NCI-H526 (cell line): ENCODE results near the gene PSD2.

Experiments used
- DNase-seq, 2 experiments: peaks; one replicate each; lab custom pipeline; 2025; lab: John Stamatoyannopoulos, UW

Gene PSD2

DNA sequence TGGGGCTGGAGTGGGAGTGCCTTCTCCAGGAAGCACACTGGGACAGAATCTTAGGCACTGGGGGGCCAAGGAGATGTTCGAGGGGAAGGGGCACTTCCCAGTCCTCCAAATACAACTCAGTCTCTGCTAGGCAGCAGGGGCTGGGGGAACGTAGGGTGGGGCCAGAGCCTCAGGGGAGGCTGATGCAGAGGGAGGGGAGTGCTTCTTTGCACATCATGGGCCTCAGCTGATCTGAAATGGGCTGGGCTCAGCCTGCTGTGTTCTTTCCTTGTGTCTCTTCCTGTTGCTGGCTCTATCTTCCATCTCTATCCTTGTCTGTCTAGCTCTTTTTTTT, 15.6 kb downstream of the PSD2 start:
- DNase-seq = no peak

- DNase-seq = no peak
Observed at GRCh38 chr5:139812323-139812722, 16.7 kb downstream of the PSD2 start.

GRCh38 chr5:139812836-139813805, 17.5 kb downstream of the PSD2 start:
- no peak for DNase-seq

DNA sequence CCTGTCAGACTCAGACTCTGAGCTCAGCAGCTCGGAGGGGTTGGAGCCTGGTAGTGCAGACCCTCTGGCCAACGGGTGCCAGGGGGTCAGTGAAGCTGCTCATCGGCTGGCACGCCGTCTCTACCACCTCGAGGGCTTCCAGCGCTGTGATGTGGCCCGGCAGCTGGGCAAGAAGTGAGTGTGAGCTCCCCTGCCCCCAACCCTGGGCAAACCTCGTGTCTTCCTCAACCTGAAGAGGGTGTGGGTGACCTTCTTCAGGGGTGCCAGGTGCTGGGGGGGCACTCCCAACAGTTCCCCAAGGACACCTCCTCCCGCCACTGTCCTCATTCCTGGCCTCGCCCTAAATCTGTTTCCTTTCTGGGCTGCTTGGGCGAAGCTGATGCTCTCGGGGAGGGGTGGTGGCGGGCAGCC, 18.6 kb downstream of the PSD2 start:
- DNase-seq = no peak

DNA sequence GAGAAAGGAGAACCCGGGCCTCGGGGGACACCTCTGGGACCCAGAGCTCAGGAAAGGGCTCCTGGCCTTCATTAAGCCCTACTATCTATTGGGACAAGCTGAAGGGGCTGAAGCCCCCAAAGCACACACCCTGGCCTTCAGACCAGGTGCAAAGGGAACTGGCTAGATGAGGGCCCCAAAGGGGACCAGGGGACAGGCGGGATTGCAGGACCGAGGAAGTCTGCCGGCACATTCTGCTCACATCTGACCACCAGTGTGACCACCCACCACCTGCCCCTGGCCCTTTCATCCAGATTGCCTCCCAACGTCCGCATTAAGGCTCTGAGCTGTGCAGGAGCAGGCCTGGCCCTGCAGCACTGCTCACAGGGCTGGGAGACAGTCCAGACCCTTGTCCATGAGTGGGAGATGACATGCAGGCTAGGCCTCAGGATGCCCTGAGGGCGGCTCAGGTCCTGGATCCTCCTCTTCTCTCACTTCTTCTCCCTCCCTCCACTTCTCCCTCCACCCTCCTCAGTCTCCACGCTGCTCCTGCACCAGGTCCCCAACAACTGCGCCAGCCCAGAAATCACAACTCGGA, 19.2 kb downstream of the PSD2 start:
- DNase-seq = no peak

DNA sequence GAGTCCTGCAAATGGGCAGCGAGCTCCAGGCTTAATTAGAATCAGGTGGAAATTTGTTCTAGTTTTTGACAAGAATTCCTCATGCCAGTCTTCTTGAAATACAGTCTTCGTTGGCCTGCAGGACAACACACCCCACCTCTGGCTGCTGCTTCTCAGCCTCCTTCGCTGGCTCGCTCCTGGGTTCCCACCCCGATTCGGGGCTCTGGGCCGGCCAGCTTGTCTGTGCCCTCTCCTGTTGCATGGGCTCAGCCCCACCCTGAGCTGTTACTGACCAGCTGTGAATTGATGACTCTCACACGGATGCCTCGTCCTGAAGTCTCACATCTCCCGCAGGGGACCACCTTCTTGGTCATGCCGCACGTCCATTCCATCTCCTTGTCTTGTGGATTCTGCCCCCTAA, 21.0 kb downstream of the PSD2 start:
- DNase-seq = no peak

GRCh38 chr5:139817362-139817761, 21.8 kb downstream of the PSD2 start:
- DNase-seq = no peak

- no peak for DNase-seq
Observed at GRCh38 chr5:139817970-139818369, 22.4 kb downstream of the PSD2 start.

GRCh38 chr5:139820130-139820529, 24.5 kb downstream of the PSD2 start:
- no peak for DNase-seq

GRCh38 chr5:139820606-139821005, 25.0 kb downstream of the PSD2 start:
- no peak for DNase-seq

- DNase-seq = no peak
Observed at GRCh38 chr5:139821806-139822552, 26.4 kb downstream of the PSD2 start.

- DNase-seq = peak in 1 of 2 experiments; percentile 29
Observed at GRCh38 chr5:139822553-139823425, 27.2 kb downstream of the PSD2 start.

GRCh38 chr5:139823757-139824355, 28.2 kb downstream of the PSD2 start:
- no peak for DNase-seq

DNA sequence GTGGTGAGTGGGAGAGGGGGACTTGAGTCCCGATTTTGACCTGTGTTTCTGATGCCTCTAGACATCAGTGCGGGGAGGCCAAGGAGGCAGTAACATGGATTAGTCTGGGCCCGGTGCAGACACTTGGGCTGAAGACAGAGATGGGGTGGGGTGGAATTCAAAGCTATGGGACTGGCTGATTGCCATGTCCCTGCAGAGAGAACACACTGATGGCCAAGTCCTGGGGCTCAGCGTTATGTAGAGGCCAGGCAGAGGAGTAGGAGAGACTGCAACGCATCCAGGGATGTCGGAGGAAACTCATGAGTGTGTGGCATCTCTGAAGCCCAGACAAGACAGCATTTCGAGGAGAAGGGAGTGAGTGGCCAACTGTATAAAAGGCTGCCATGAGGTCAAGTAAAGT, 30.1 kb downstream of the PSD2 start:
- DNase-seq = no peak

GRCh38 chr5:139828207-139828895, 32.7 kb downstream of the PSD2 start:
- DNase-seq = peak; percentile 38 to 39

- DNase-seq = no peak
Observed at GRCh38 chr5:139829471-139829870, 33.9 kb downstream of the PSD2 start.

DNA sequence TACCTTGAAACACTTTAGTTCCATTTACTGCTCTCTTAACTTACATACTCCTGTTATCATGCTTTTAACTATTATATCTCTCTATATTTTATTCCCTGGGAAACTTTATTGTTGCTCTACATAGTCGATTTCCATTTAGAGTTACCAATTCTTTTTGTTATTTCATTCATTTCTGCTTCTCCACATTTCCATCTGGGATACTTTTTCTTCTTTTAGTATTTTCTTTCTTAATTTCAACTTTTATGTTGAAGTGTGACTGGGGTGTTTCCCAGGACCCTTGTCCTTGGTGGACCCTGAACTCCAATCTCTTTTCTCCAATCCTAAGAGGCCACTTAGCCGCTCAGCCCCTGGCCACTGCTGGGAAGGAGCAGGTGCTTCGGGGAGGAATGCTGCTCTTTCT, 36.0 kb downstream of the PSD2 start:
- DNase-seq = no peak

DNA sequence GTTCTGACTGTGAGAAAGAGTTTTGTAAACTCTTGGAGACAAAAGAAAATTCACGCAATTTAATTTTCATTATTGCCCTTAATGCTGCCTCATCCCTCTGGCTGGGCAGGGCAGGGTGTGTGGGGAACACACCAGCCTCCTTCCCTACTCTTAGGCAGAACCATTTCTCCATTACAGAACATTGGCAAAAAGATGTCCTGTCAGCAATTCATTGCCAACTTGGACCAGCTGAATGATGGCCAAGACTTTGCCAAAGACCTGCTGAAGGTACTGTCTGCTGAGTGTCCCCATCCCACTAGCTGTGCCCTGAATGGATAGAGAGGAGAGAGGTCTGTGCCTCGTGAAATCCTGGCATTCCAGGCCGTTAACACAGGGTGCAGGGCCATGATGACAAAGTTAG, 37.9 kb downstream of the PSD2 start:
- no peak for DNase-seq

GRCh38 chr5:139835656-139836055, 40.0 kb downstream of the PSD2 start:
- no peak for DNase-seq

DNA sequence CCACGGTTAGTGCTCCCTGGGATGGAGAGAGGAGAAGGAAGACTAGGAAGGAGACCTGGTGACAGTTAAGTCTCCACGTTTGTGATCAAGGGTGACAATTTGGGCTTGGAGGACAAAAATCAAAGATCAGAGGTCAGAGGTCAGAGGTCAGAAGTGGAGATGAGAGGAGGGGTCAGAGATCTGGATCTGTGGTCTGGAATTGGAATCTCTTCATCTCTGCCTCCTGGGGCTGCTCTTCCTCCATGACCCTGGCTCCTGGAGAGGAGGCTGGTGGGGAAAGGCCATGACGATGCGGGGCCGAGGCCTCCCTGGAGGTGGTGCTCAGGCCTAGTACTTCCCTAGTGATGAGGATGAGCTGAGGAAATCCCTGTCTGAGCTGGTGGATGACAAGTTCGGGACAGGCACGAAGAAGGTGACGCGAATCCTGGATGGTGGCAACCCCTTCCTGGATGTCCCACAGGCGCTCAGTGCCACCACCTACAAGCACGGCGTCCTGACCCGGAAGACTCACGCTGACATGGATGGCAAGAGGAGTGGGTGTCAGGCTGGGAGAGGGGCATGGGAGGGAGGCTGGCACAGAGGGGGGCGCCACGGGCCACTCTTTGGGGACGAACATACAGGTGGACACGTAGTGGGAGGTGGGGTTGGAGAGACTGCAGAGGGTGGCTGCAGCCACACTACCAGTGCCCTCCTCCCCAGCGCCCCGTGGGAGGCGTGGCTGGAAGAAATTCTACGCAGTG, 41.0 kb downstream of the PSD2 start:
- DNase-seq = no peak
